Activated naive CD4-positive, alpha-beta T cell treated with anti-CD3 and anti-CD28 coated beads, Interleukin-2, amount 50 U/mL, for 72 hours (primary cell): ENCODE data around the gene ENO4. TPM values are rescaled to one million over a fixed set of nuclear protein-coding genes. Genes with fewer than 3 reads are reported as not detected.

Experiments
- ATAC-seq, 2 donors: fragments of 150-1000 bp; cut with Tn5 transposase; 2 replicates each; pipeline ENCODE4 v1.10.0; 2021; ENCODE audit warnings: mild to moderate bottlenecking in 2 of 2, moderate library complexity in 2 of 2
- DNase-seq, 2 donors: peaks; one replicate each; pipeline ENCODE4 v3.0.0; 2021 to 2022; ENCODE audit warnings: low spot score in 2 of 2
- H3K27ac Mint-ChIP-seq, 2 donors: one replicate each; pipeline ENCODE4 v1.8.0; 2022; ENCODE audit warnings: mild to moderate bottlenecking in 2 of 2, mixed read lengths in 2 of 2
- H3K36me3 Mint-ChIP-seq, 2 donors: one replicate each; pipeline ENCODE4 v1.8.0; 2022; ENCODE audit warnings: mixed read lengths in 2 of 2
- H3K9me3 Mint-ChIP-seq, 2 donors: one replicate each; pipeline ENCODE4 v1.8.0; 2022; ENCODE audit warnings: mixed read lengths in 2 of 2
- total RNA-seq, 2 donors: library from RNA; stranded (reverse); gene quantifications; one replicate each; pipeline ENCODE4 v1.2.3, GENCODE V29; 2022

Gene ENO4
- total RNA-seq, 2 donors from 2014 or later: not detected

DNA sequence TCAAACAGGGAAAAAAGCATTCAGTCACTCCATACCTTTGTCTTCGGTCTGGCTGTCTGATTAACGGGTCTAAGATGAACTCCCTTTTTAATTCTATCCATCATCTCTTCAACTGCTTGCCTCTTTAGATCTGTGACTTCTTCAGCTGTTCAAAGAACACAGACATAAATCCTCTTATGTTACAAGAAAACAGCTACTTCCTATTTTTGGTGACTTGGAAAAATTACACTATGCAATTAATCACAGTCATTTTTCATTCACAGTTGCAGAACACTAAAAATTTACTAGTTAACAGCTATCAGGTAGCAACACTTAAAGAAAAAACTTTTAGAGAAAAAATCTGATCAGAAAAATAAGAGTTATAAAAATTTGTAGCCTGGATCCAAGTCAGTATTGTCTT is 66.0 kb downstream of the ENO4 start:
- DNase-seq (no peak), ATAC-seq (no peak)
- Mint-ChIP-seq H3K27ac (no peak overlapping the region), H3K36me3 (no peaks in the 10 kb centered on the region), H3K9me3 (no peaks in the 10 kb centered on the region)

- Mint-ChIP-seq H3K27ac (no peak overlapping the region), H3K36me3 (no peaks in the 10 kb centered on the region), H3K9me3 (no peaks in the 10 kb centered on the region)
- DNase-seq: no peak
- no peak for ATAC-seq
Observed at GRCh38 chr10:116917481-116917880, 68.2 kb downstream of the ENO4 start.

- Mint-ChIP-seq H3K36me3 (no peaks in the 10 kb centered on the region), H3K27ac (no peak overlapping the region), H3K9me3 (no peaks in the 10 kb centered on the region)
- no peak for DNase-seq
- no peak for ATAC-seq
Observed at GRCh38 chr10:116918583-116918982, 69.3 kb downstream of the ENO4 start.

GRCh38 chr10:116919164-116919563 is 69.9 kb downstream of the ENO4 start:
- Mint-ChIP-seq H3K27ac (no peak overlapping the region), H3K36me3 (no peaks in the 10 kb centered on the region), H3K9me3 (no peaks in the 10 kb centered on the region)
- ATAC-seq (no peak), DNase-seq (no peak)

GRCh38 chr10:116919706-116920105 is 70.4 kb downstream of the ENO4 start:
- H3K36me3 Mint-ChIP-seq: no peaks in the 10 kb centered on the region
- DNase-seq: no peak
- H3K27ac Mint-ChIP-seq: no peak overlapping the region
- H3K9me3 Mint-ChIP-seq: no peaks in the 10 kb centered on the region
- ATAC-seq: no peak

- Mint-ChIP-seq H3K9me3 (no peaks in the 10 kb centered on the region), H3K27ac (no peak overlapping the region), H3K36me3 (no peaks in the 10 kb centered on the region)
- DNase-seq (no peak), ATAC-seq (no peak)
Observed at GRCh38 chr10:116925056-116925455, 75.8 kb downstream of the ENO4 start.

DNA sequence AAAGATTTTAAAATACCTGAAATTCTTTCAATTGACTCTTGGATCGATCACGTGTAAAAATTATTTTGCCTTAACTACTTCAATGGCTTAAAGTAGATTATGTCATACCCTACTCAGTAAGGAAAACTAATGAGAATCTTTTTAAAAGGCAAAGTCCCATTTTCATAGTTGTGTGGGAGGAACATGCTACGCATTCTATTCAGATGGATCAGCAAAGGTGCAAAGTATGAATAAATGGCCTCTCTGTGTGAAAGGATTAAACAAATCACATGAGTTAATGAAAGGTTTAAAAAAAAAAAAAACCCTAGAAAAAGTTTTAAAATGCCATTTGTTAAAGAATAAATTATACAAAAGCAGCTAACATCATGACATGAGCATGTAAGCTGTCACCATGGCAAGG is 77.1 kb downstream of the ENO4 start:
- Mint-ChIP-seq H3K9me3 (no peaks in the 10 kb centered on the region), H3K36me3 (no peaks in the 10 kb centered on the region), H3K27ac (no peak overlapping the region)
- ATAC-seq (no peak), DNase-seq (no peak)

DNA sequence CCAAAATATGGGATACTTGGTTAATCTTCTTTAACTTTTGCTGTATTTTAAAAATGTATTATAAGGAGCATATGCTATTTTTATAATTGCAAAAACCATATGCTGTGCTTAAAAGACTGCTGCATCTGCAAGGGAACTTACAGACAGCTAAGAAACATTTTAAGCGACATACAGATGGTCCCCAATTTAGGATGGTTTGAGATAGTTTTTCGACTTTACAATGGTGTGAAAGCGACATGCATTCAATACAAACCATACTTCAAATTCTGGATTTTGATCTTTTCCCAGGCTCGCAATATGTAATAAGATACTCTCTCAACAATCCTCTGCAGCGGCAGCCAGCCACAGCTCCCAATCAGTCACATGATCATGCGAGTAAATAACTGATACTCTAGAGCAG is 82.5 kb downstream of the ENO4 start:
- peaks cover 0 to 5% of the 10 kb centered on the region in 2 donors for H3K36me3 Mint-ChIP-seq
- ATAC-seq (no peak), DNase-seq (no peak)
- H3K27ac Mint-ChIP-seq: no peak overlapping the region
- peaks cover 0 to 6% of the 10 kb centered on the region in 2 donors for H3K9me3 Mint-ChIP-seq

Other genes with a start within 250 kb of the ENO4 start
- not detected for gene PNLIPRP2, start 228.5 kb upstream of the ENO4 start, total RNA-seq
- under 1 TPM in 1 of 2 donors, not detected in 1; 0.39 TPM for gene HSPA12A, start 106.9 kb upstream of the ENO4 start, total RNA-seq
- under 1 TPM in 1 of 2 donors, not detected in 1; 0.39 TPM for gene SHTN1, start 155.7 kb downstream of the ENO4 start, total RNA-seq